ENCODE data around the gene NECAP2.

DNA sequence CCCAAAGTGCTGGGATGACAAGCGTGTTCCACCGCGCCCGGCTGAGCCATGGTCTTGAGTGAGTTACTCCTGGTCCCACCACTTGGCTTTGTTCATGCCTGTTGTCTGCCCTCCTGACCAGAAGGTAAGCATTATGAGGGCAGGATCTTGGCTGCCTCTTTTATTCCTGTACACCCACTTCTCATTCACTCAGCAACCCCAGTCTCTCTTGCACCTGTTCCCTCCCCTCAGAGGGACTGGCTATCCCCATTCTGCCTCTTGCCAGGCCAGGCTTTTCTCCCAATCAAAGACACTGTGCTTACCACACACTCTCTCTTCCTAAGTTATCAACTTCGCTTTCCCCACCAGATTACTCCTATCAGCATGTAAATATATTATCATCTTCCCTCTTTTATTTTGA, 29.7 kb upstream of the NECAP2 start:
- TF ChIP-seq, protein P1, sequence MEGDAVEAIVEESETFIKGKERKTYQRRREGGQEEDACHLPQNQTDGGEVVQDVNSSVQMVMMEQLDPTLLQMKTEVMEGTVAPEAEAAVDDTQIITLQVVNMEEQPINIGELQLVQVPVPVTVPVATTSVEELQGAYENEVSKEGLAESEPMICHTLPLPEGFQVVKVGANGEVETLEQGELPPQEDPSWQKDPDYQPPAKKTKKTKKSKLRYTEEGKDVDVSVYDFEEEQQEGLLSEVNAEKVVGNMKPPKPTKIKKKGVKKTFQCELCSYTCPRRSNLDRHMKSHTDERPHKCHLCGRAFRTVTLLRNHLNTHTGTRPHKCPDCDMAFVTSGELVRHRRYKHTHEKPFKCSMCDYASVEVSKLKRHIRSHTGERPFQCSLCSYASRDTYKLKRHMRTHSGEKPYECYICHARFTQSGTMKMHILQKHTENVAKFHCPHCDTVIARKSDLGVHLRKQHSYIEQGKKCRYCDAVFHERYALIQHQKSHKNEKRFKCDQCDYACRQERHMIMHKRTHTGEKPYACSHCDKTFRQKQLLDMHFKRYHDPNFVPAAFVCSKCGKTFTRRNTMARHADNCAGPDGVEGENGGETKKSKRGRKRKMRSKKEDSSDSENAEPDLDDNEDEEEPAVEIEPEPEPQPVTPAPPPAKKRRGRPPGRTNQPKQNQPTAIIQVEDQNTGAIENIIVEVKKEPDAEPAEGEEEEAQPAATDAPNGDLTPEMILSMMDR (IDR thresholded peaks at IDR 0.05; ENCODE audit: insufficient read depth, low read length): no peak
- TF ChIP-seq POLR2AphosphoS5 (IDR thresholded peaks at IDR 0.05; ENCODE audit: low read depth) (no peak), GABPA (IDR thresholded peaks at IDR 0.05; ENCODE audit: low read depth) (no peak)
- TF ChIP-seq, protein P2, sequence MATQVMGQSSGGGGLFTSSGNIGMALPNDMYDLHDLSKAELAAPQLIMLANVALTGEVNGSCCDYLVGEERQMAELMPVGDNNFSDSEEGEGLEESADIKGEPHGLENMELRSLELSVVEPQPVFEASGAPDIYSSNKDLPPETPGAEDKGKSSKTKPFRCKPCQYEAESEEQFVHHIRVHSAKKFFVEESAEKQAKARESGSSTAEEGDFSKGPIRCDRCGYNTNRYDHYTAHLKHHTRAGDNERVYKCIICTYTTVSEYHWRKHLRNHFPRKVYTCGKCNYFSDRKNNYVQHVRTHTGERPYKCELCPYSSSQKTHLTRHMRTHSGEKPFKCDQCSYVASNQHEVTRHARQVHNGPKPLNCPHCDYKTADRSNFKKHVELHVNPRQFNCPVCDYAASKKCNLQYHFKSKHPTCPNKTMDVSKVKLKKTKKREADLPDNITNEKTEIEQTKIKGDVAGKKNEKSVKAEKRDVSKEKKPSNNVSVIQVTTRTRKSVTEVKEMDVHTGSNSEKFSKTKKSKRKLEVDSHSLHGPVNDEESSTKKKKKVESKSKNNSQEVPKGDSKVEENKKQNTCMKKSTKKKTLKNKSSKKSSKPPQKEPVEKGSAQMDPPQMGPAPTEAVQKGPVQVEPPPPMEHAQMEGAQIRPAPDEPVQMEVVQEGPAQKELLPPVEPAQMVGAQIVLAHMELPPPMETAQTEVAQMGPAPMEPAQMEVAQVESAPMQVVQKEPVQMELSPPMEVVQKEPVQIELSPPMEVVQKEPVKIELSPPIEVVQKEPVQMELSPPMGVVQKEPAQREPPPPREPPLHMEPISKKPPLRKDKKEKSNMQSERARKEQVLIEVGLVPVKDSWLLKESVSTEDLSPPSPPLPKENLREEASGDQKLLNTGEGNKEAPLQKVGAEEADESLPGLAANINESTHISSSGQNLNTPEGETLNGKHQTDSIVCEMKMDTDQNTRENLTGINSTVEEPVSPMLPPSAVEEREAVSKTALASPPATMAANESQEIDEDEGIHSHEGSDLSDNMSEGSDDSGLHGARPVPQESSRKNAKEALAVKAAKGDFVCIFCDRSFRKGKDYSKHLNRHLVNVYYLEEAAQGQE (IDR thresholded peaks at IDR 0.05; ENCODE audit: insufficient replicate concordance, low read depth): no peak
